ENCODE measurements around the gene TUBGCP2.

DNA sequence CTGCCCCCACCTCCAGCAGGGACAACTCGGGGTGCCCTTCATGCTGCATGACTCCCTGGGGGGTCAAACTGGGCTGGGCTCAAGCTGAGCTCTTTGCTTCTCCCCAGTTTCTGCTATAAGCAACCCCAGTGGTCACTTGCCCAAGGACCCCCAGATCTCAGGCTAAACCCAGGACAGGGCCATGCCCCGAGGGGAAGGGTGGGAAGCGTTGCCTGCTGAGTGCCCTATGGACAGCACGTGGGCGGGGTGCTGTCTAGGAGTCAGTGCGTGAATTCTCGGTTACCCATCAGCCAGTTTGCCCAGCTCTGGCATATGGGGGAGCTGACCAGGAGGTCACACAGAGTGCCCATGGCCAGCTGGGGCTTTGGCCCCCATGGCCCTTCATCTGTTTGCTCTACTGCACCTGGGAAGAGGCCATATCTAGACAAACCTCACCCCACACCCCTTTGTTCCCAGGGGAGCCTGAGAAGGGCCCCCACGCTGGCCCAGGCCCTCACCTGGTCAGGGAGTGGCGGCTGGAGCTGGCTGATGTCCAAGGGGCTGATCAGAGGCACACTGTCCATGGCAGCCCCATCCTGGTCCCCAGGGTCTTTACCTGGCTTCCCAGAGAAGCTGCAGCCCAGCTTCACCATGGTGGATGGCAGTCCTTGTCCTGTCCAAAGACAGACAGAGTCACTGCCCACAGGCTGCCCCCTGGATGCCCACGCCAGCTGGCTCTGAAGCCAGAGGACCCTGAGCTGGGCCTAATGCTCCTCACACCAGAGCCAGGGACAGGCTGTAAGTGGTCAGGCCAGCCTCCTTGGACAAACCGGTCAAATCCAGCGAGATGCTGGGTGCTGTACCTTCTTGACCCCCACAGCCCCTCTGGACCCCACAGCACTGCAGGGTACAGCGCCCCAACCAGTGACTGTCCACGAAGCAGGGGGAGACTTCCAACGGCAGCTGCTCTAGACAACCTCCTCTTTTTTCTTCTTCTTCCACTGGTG is 20.0 kb upstream of the TUBGCP2 start:
- TF ChIP-seq CTCF (IDR thresholded peaks at IDR 0.05; ENCODE audit: borderline replicate concordance, extremely low read depth, low read length, poor library complexity, severe bottlenecking) (no peak), EZH2 (IDR thresholded peaks at IDR 0.05; ENCODE audit: borderline replicate concordance, low read depth, low read length, severe bottlenecking) (no peak)
